ENCODE results near the gene PPP1R12A. TPM values are rescaled to one million over a fixed set of nuclear protein-coding genes. Genes with fewer than 3 reads are reported as not detected.

PPP1R12A gene
- total and polyA plus RNA-seq, 8 donors: 62.9 to 137 (median 117) TPM

- Histone ChIP-seq H3K27ac (peak overlapping the region in 1 of 2 donors; percentile 59), H3K36me3 (peaks cover 0 to 48% of the 10 kb centered on the region in 2 donors), H3K4me1 (peaks cover 0 to 11% of the 10 kb centered on the region in 2 donors), H3K9me3 (peaks cover 0 to 15% of the 10 kb centered on the region in 2 donors), H3K27me3 (no peaks in the 10 kb centered on the region), H3K4me3 (no peak overlapping the region)
- intact Hi-C loops (cut with DNase I): no loop called here
- TF ChIP-seq, protein P1, sequence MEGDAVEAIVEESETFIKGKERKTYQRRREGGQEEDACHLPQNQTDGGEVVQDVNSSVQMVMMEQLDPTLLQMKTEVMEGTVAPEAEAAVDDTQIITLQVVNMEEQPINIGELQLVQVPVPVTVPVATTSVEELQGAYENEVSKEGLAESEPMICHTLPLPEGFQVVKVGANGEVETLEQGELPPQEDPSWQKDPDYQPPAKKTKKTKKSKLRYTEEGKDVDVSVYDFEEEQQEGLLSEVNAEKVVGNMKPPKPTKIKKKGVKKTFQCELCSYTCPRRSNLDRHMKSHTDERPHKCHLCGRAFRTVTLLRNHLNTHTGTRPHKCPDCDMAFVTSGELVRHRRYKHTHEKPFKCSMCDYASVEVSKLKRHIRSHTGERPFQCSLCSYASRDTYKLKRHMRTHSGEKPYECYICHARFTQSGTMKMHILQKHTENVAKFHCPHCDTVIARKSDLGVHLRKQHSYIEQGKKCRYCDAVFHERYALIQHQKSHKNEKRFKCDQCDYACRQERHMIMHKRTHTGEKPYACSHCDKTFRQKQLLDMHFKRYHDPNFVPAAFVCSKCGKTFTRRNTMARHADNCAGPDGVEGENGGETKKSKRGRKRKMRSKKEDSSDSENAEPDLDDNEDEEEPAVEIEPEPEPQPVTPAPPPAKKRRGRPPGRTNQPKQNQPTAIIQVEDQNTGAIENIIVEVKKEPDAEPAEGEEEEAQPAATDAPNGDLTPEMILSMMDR (IDR thresholded peaks at IDR 0.05): no peak
- no peak for DNase-seq
- ATAC-seq: peak; percentile 84
Observed at GRCh38 chr12:79841248-79841877, 93.5 kb downstream of the PPP1R12A start.

GRCh38 chr12:79838359-79838758 lies 96.5 kb downstream of the PPP1R12A start:
- H3K27me3 ChIP-seq: no peaks in the 10 kb centered on the region
- ATAC-seq: no peak
- peaks cover 0 to 8% of the 10 kb centered on the region in 2 donors for H3K4me1 ChIP-seq
- intact Hi-C loops (cut with DNase I): no loop called here
- H3K27ac ChIP-seq: no peak overlapping the region
- H3K4me3 ChIP-seq: no peak overlapping the region
- H3K36me3 ChIP-seq: peaks cover 0 to 26% of the 10 kb centered on the region in 2 donors
- TF ChIP-seq, protein P1 (IDR thresholded peaks at IDR 0.05): no peak
- peaks cover 0 to 15% of the 10 kb centered on the region in 2 donors for H3K9me3 ChIP-seq
- DNase-seq: peak in 1 of 4 donors; percentile 16

DNA sequence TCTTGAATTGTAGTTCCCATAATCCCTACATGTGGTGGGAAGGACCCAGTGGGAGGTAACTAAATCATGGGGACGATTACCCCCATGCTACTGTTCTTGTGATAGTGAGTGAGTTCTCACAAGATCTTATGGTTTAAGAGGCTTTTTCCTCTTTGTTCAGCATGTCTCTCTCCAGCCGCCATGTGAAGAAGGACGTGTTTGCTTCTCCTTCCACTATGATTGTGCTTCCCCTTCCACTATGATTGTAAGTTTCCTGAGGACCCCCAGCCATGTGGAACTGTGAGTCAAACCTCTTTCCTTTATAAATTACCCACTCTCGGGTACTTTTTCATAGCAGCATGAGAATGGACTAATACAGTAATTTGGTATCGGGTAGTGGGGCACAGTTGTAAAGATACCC lies 97.3 kb downstream of the PPP1R12A start:
- peaks cover 0 to 15% of the 10 kb centered on the region in 2 donors for H3K9me3 ChIP-seq
- H3K4me1 ChIP-seq: peaks cover 0 to 11% of the 10 kb centered on the region in 2 donors
- ATAC-seq: no peak
- H3K36me3 ChIP-seq: peaks cover 0 to 19% of the 10 kb centered on the region in 2 donors
- no peak overlapping the region for H3K27ac ChIP-seq
- no peaks in the 10 kb centered on the region for H3K27me3 ChIP-seq
- no peak for DNase-seq
- intact Hi-C loops (cut with DNase I): no loop called here
- TF ChIP-seq, protein P1 (IDR thresholded peaks at IDR 0.05): no peak
- no peak overlapping the region for H3K4me3 ChIP-seq

DNA sequence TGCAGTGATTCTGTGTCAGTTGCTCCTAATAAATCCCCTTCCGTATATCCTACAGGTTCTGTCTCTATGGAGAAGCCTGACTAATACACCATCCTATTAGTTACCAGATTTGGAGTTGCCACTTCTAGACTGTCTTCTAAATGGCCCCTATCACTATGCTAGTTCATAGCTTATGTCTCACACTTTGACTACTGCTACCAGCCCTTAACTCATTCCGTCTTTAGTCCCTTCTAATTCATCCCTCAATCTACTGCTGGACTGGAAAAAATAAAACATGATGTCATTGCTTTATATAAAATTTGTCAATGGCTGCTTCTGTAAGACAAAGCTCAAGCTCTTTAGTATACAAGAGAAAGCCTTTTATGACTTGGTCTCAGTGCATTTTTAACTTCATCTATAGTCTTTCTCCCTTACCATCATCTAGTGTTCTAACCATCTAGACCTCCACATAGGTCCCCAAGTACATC lies 99.5 kb downstream of the PPP1R12A start:
- H3K27me3 ChIP-seq: no peaks in the 10 kb centered on the region
- TF ChIP-seq, protein P1 (IDR thresholded peaks at IDR 0.05): no peak
- H3K4me1 ChIP-seq: peaks cover 0 to 24% of the 10 kb centered on the region in 2 donors
- no peak for DNase-seq
- peaks cover 0 to 27% of the 10 kb centered on the region in 2 donors for H3K36me3 ChIP-seq
- H3K4me3 ChIP-seq: no peak overlapping the region
- no peak overlapping the region for H3K27ac ChIP-seq
- H3K9me3 ChIP-seq: peaks cover 0 to 15% of the 10 kb centered on the region in 2 donors
- intact Hi-C loops (cut with DNase I): no loop called here
- no peak for ATAC-seq

- intact Hi-C loops (cut with DNase I): no loop called here
- no peaks in the 10 kb centered on the region for H3K27me3 ChIP-seq
- no peak for ATAC-seq
- no peak overlapping the region for H3K4me3 ChIP-seq
- peaks cover 0 to 15% of the 10 kb centered on the region in 2 donors for H3K9me3 ChIP-seq
- H3K36me3 ChIP-seq: peaks cover 0 to 27% of the 10 kb centered on the region in 2 donors
- peaks cover 0 to 22% of the 10 kb centered on the region in 2 donors for H3K4me1 ChIP-seq
- no peak for DNase-seq
- no peak overlapping the region for H3K27ac ChIP-seq
- TF ChIP-seq, protein P1 (IDR thresholded peaks at IDR 0.05): no peak
Observed at GRCh38 chr12:79834712-79835376, 100.1 kb downstream of the PPP1R12A start.

Data from left lung (tissue), 10 donors.